ENCODE results near the gene PRPF40A.

Gene PRPF40A

GRCh38 chr2:152613235-152613634 lies 104.0 kb downstream of the PRPF40A start:
- DNase-seq: no peak

- peak; percentile 54 for DNase-seq
These were observed 105.6 kb downstream of the PRPF40A start for GRCh38 chr2:152611458-152612231.

- DNase-seq: no peak
These were observed 107.6 kb downstream of the PRPF40A start for GRCh38 chr2:152609699-152610098.

GRCh38 chr2:152609154-152609553 lies 108.1 kb downstream of the PRPF40A start:
- DNase-seq: no peak

- DNase-seq: no peak
These were observed 109.4 kb downstream of the PRPF40A start for GRCh38 chr2:152607793-152608300.

- no peak for DNase-seq
These were observed 110.3 kb downstream of the PRPF40A start for GRCh38 chr2:152606941-152607340.

GRCh38 chr2:152606081-152606480 lies 111.2 kb downstream of the PRPF40A start:
- no peak for DNase-seq

- DNase-seq: no peak
These were observed 114.1 kb downstream of the PRPF40A start for GRCh38 chr2:152603166-152603565.

- DNase-seq: no peak
These were observed 114.5 kb downstream of the PRPF40A start for GRCh38 chr2:152602750-152603149.
